Measurements from ENCODE around the gene TBCD.

The TBCD gene

GRCh38 chr17:82726427-82726826 lies 25.4 kb upstream of the TBCD start:
- Histone ChIP-seq H3K9me3 (replicated peaks; ENCODE audit: insufficient read depth, low read length) (no peaks in the 10 kb centered on the region), H2AFZ (ENCODE audit: low read length) (no peak overlapping the region), H3K27ac (ENCODE audit: low read length) (no peak overlapping the region), H3K79me2 (ENCODE audit: low read length) (no peaks in the 10 kb centered on the region), H3F3A (ENCODE audit: insufficient read depth, low read length) (no peaks in the 10 kb centered on the region), H3K4me2 (ENCODE audit: low read depth, low read length) (no peak overlapping the region), H3K36me3 (replicated peaks; ENCODE audit: insufficient read depth, low read length) (peaks cover 4% of the 10 kb centered on the region), H3K9me2 (replicated peaks; ENCODE audit: insufficient read depth, low read length) (no peaks in the 10 kb centered on the region), H4K20me1 (ENCODE audit: insufficient read depth, low read length) (no peaks in the 10 kb centered on the region), H3K9ac (ENCODE audit: low read length) (no peak overlapping the region), H3K27me3 (replicated peaks; ENCODE audit: insufficient read depth, low read length) (no peaks in the 10 kb centered on the region), H3K4me1 (ENCODE audit: low read length) (no peaks in the 10 kb centered on the region), H3K4me3 (ENCODE audit: low read length) (no peak overlapping the region)
- TF ChIP-seq EZH2 (optimal IDR thresholded peaks at IDR 0.05; ENCODE audit: low read depth, low read length): no peak
- no peak for TF ChIP-seq EZH2phosphoT487 (IDR thresholded peaks at IDR 0.05; ENCODE audit: low read length)
- TF ChIP-seq CTCF (IDR thresholded peaks at IDR 0.05; ENCODE audit: low read length): no peak
- no peak for DNase-seq

- H3K9me3 ChIP-seq (replicated peaks; ENCODE audit: insufficient read depth, low read length): no peaks in the 10 kb centered on the region
- no peak overlapping the region for H3K4me2 ChIP-seq (ENCODE audit: low read depth, low read length)
- H2AFZ ChIP-seq (ENCODE audit: low read length): no peak overlapping the region
- no peak overlapping the region for H3K9ac ChIP-seq (ENCODE audit: low read length)
- H3K9me2 ChIP-seq (replicated peaks; ENCODE audit: insufficient read depth, low read length): no peaks in the 10 kb centered on the region
- no peak for DNase-seq
- H3K27me3 ChIP-seq (replicated peaks; ENCODE audit: insufficient read depth, low read length): no peaks in the 10 kb centered on the region
- H3K36me3 ChIP-seq (replicated peaks; ENCODE audit: insufficient read depth, low read length): no peaks in the 10 kb centered on the region; the same call in 1 of the 2 replicates
- no peaks in the 10 kb centered on the region for H3K79me2 ChIP-seq (ENCODE audit: low read length)
- no peaks in the 10 kb centered on the region for H3F3A ChIP-seq (ENCODE audit: insufficient read depth, low read length)
- no peaks in the 10 kb centered on the region for H4K20me1 ChIP-seq (ENCODE audit: insufficient read depth, low read length)
- H3K4me3 ChIP-seq (ENCODE audit: low read length): no peak overlapping the region
- no peak overlapping the region for H3K27ac ChIP-seq (ENCODE audit: low read length)
- H3K4me1 ChIP-seq (ENCODE audit: low read length): no peaks in the 10 kb centered on the region
- no peak for TF ChIP-seq EZH2 (optimal IDR thresholded peaks at IDR 0.05; ENCODE audit: low read depth, low read length)
- TF ChIP-seq CTCF (IDR thresholded peaks at IDR 0.05; ENCODE audit: low read length): no peak
- no peak for TF ChIP-seq EZH2phosphoT487 (IDR thresholded peaks at IDR 0.05; ENCODE audit: low read length)
Observed at GRCh38 chr17:82729479-82730260, 22.2 kb upstream of the TBCD start.

GRCh38 chr17:82732118-82732743 lies 19.6 kb upstream of the TBCD start:
- Histone ChIP-seq H3K4me3 (ENCODE audit: low read length) (no peak overlapping the region), H3F3A (ENCODE audit: insufficient read depth, low read length) (no peaks in the 10 kb centered on the region), H3K9me3 (replicated peaks; ENCODE audit: insufficient read depth, low read length) (no peaks in the 10 kb centered on the region), H3K27ac (ENCODE audit: low read length) (no peak overlapping the region), H3K36me3 (replicated peaks; ENCODE audit: insufficient read depth, low read length) (no peaks in the 10 kb centered on the region), H3K9me2 (replicated peaks; ENCODE audit: insufficient read depth, low read length) (no peaks in the 10 kb centered on the region), H3K79me2 (ENCODE audit: low read length) (no peaks in the 10 kb centered on the region), H2AFZ (ENCODE audit: low read length) (no peak overlapping the region), H3K4me2 (ENCODE audit: low read depth, low read length) (no peak overlapping the region), H3K27me3 (replicated peaks; ENCODE audit: insufficient read depth, low read length) (no peaks in the 10 kb centered on the region), H3K9ac (ENCODE audit: low read length) (no peak overlapping the region), H4K20me1 (ENCODE audit: insufficient read depth, low read length) (no peaks in the 10 kb centered on the region), H3K4me1 (ENCODE audit: low read length) (no peaks in the 10 kb centered on the region)
- TF ChIP-seq EZH2 (optimal IDR thresholded peaks at IDR 0.05; ENCODE audit: low read depth, low read length) (no peak), CTCF (IDR thresholded peaks at IDR 0.05; ENCODE audit: low read length) (no peak), EZH2phosphoT487 (IDR thresholded peaks at IDR 0.05; ENCODE audit: low read length) (no peak)
- DNase-seq: no peak
